ENCODE measurements around the gene THUMPD2.

DNA sequence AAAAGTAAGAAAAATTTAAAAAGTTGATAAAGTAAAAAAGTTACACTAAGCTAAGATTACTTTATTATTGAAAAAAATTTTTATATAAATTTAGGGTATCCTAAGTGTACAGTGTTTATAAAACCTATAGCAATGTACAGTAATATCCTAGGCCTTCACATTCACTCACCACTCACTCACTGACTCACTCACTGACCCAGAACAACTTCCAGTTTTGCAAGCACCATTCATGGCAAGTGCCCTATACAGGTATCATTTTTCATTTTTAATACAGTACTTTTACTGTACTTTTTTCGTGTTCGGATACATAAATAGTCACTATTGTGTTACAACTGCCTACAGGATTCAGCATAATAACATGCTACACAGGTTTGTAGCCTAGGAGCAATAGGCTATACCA, 8.9 kb upstream of the THUMPD2 start:
- TF ChIP-seq CTCF (IDR thresholded peaks at IDR 0.05) (no peak), KAT7 (CRISPR knock-in tag; IDR thresholded peaks at IDR 0.05; ENCODE audit: borderline replicate concordance) (no peak), PRDM15 (CRISPR knock-in tag; IDR thresholded peaks at IDR 0.05) (no peak), GABPB1 (CRISPR knock-in tag; IDR thresholded peaks at IDR 0.05) (no peak)
- TF ChIP-seq, protein P1, sequence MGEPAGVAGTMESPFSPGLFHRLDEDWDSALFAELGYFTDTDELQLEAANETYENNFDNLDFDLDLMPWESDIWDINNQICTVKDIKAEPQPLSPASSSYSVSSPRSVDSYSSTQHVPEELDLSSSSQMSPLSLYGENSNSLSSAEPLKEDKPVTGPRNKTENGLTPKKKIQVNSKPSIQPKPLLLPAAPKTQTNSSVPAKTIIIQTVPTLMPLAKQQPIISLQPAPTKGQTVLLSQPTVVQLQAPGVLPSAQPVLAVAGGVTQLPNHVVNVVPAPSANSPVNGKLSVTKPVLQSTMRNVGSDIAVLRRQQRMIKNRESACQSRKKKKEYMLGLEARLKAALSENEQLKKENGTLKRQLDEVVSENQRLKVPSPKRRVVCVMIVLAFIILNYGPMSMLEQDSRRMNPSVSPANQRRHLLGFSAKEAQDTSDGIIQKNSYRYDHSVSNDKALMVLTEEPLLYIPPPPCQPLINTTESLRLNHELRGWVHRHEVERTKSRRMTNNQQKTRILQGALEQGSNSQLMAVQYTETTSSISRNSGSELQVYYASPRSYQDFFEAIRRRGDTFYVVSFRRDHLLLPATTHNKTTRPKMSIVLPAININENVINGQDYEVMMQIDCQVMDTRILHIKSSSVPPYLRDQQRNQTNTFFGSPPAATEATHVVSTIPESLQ (CRISPR knock-in tag; IDR thresholded peaks at IDR 0.05) = no peak
